SIG-M5 (cell line): ENCODE measurements around the gene GOSR2.
"Not testable (repeated sequence)": the region's sequence is repeated elsewhere in the genome, so short reads cannot be mapped to it uniquely, and the experiment has no call there.

Experiments
- DNase-seq: peaks from one replicate; lab custom pipeline; 2025; lab: John Stamatoyannopoulos, UW

Gene GOSR2

GRCh38 chr17:46964315-46965265, 41.6 kb downstream of the GOSR2 start:
- no peak for DNase-seq

- DNase-seq, result no peak
Measured at GRCh38 chr17:46968224-46968834, 45.4 kb downstream of the GOSR2 start.

- no peak for DNase-seq
Measured at GRCh38 chr17:46968896-46969295, 45.9 kb downstream of the GOSR2 start.

- DNase-seq, result no peak
Measured at GRCh38 chr17:46971647-46972300, 48.8 kb downstream of the GOSR2 start.

GRCh38 chr17:46972346-46972745, 49.4 kb downstream of the GOSR2 start:
- no peak for DNase-seq

- DNase-seq, result no peak
Measured at GRCh38 chr17:46974086-46974485, 51.1 kb downstream of the GOSR2 start.

GRCh38 chr17:46975287-46975686, 52.3 kb downstream of the GOSR2 start:
- no peak for DNase-seq

GRCh38 chr17:46976626-46977270, 53.8 kb downstream of the GOSR2 start:
- no peak for DNase-seq

GRCh38 chr17:46977348-46977747, 54.4 kb downstream of the GOSR2 start:
- no peak for DNase-seq

- DNase-seq, result no peak
Measured at GRCh38 chr17:46977750-46978488, 55.0 kb downstream of the GOSR2 start.

GRCh38 chr17:46978489-46979146, 55.7 kb downstream of the GOSR2 start:
- DNase-seq, result no peak

GRCh38 chr17:46979147-46979863, 56.3 kb downstream of the GOSR2 start, which contains the start of gene RPRML:
Gene RPRML, minus strand, starts transcription at chr17:46979253. Its CDS starts 246 bp downstream, at chr17:46979007.
- no peak for DNase-seq

- DNase-seq, result no peak
Measured at GRCh38 chr17:46982577-46982976, 59.6 kb downstream of the GOSR2 start.

GRCh38 chr17:46983782-46984181, 60.8 kb downstream of the GOSR2 start:
- DNase-seq, result no peak

GRCh38 chr17:46984341-46984740, 61.4 kb downstream of the GOSR2 start:
- no peak for DNase-seq

GRCh38 chr17:46984892-46985291, 61.9 kb downstream of the GOSR2 start:
- no peak for DNase-seq

GRCh38 chr17:46986366-46986765, 63.4 kb downstream of the GOSR2 start:
- DNase-seq, result no peak

- DNase-seq, result not testable (repeated sequence)
Measured at GRCh38 chr17:46987927-46988326, 65.0 kb downstream of the GOSR2 start.

GRCh38 chr17:46989637-46990431, 66.9 kb downstream of the GOSR2 start:
- no peak for DNase-seq
